ENCODE results near the gene WDR91.
"Not testable (repeated sequence)": the region's sequence is repeated elsewhere in the genome, so short reads cannot be mapped to it uniquely, and the experiment has no call there.

The WDR91 gene

GRCh38 chr7:135180122-135180521 lies 31.2 kb downstream of the WDR91 start:
- DNase-seq (ENCODE audit: low spot score) (no peak), FAIRE-seq (no peak)

DNA sequence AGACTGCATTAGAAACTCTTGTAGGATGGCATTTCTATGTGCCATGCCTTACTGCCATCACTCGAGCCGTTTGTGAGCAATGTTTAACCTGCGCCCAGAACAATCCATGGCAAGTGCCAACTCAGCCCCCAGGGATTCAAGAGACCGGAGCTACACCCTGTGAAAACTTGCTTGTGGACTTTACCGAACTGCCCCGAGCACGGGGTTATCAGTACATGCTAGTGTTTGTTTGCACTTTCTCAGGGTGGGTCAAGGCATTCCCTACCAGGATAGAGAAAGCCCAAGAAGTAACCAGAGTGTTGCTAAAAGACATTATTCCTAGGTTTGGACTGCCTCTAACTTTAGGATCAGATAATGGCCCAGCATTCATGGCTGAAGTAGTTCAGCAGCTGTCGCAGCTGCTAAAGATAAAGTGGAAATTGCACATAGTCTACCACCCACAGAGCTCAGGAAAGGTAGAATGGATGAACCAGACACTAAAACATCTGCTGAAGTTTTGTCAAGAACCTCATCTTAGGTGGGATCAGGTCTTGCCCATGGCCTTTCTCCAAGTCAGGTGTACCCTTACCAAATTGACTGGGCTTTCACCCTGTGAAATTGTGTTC lies 31.9 kb downstream of the WDR91 start:
- FAIRE-seq (no peak), DNase-seq (ENCODE audit: low spot score) (no peak)

- no peak for FAIRE-seq
Measured at GRCh38 chr7:135178364-135178763, 33.0 kb downstream of the WDR91 start.

DNA sequence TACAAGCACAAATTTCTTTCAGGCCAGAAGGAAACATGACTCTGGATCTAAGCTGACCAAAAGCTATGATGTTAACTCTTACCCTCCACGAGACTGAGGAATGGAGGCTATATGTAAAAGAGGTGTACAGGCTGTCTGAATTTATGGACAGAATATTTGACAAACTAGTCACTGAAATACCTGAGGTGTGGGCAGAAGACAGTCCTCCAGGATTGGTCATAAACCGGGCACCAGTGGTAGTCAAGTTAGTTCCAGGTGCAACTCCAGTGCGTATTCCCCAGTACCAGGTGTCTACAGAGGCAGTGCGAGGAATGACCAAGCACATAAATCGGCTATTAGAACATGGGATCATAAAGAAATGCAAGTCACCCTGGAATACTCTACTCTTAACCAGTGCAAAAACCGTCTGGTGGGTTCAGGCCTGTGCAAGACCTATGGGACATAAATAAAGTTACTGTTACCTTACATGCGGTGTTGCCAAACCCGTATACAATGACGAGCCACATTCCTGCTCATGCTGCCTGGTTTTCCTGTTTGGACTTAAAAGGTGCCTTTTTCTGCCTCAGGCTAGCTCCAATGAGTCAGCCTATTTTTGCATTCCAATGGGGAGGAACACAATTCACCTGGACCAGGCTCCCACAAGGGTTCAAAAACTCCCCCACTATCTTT lies 34.2 kb downstream of the WDR91 start:
- DNase-seq (ENCODE audit: low spot score) (no peak), FAIRE-seq (no peak)

More at GRCh38 chr7:135178364-135178763, 33.0 kb downstream of the WDR91 start:
- DNase-seq (ENCODE audit: low spot score), result no peak

- FAIRE-seq (no peak), DNase-seq (ENCODE audit: low spot score) (no peak)
Measured at GRCh38 chr7:135175931-135176330, 35.4 kb downstream of the WDR91 start.

DNA sequence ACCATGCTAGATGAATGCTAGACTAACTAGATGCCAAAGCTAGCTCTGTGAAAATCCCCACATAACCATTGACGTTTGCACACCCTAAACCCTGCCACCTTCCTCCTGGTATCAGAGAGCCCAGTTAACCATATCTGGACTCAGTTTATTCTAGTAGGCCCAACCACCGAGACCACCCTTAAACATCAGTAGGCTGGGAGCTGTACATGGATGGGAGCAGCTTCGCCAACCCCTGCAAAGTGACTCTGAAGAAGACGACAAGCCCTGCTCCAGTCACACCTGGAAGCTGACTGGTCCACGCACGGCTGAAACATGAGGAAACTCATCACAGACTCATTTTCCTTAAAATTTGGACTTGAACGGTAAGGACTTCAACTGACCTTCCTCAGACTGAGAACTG lies 36.4 kb downstream of the WDR91 start:
- no peak for FAIRE-seq
- DNase-seq (ENCODE audit: low spot score), result no peak

- FAIRE-seq; DNase-seq (ENCODE audit: low spot score): not testable (repeated sequence)
Measured at GRCh38 chr7:135173916-135174315, 37.4 kb downstream of the WDR91 start.

- not testable (repeated sequence) for FAIRE-seq; DNase-seq (ENCODE audit: low spot score)
Measured at GRCh38 chr7:135171581-135172291, 39.6 kb downstream of the WDR91 start.

GRCh38 chr7:135170998-135171481 lies 40.3 kb downstream of the WDR91 start:
- DNase-seq (ENCODE audit: low spot score); FAIRE-seq: not testable (repeated sequence)

GRCh38 chr7:135170274-135170997 lies 40.9 kb downstream of the WDR91 start, which contains the start of gene CYREN:
CYREN (minus strand) TSS chr7:135170707; CDS start chr7:135168922, 1,785 bp downstream.
- DNase-seq (ENCODE audit: low spot score), result peak; percentile 94
- no peak for FAIRE-seq

- DNase-seq (ENCODE audit: low spot score) (no peak), FAIRE-seq (no peak)
Measured at GRCh38 chr7:135169964-135170273, 41.4 kb downstream of the WDR91 start.

DNA sequence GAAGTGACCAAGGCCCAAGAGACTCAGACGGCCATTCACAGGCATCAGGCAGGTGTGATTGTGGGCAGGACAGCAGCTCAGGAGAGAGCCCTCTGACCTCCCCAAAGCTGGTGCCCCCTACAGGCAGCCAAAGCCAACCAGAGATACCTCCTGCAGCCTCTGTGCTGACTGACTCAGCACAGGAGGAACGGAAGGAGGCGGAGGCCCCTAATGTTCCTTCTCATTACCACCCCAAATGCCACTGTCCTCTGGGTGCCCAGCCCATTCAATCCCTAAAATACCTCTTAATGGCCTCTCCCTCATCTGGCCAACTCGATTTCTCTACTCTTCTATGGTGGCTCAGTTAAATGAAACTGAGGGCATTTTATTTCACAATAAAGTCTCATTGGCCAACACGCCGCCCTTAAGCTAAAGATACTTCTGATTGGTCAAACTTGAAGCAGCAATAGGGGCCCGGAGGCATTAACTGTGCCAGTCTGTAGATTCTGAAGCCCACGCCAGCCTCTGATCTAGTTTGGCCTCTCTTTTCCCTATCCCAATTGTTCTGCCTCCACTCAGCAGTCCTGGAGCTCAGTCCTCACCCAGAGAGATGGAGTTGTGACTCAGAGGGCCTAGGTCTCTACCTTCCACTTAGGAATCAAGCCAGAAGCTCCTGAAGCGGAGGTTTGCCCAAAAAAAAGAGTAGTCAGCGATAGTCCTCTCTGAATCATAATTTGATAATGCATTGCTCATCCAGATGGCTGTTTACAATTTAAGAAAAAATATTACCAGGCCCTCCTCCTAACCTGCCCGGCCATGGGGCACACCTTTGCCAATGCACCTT lies 42.0 kb downstream of the WDR91 start:
- DNase-seq (ENCODE audit: low spot score) (peak; percentile 33), FAIRE-seq (no peak)

DNA sequence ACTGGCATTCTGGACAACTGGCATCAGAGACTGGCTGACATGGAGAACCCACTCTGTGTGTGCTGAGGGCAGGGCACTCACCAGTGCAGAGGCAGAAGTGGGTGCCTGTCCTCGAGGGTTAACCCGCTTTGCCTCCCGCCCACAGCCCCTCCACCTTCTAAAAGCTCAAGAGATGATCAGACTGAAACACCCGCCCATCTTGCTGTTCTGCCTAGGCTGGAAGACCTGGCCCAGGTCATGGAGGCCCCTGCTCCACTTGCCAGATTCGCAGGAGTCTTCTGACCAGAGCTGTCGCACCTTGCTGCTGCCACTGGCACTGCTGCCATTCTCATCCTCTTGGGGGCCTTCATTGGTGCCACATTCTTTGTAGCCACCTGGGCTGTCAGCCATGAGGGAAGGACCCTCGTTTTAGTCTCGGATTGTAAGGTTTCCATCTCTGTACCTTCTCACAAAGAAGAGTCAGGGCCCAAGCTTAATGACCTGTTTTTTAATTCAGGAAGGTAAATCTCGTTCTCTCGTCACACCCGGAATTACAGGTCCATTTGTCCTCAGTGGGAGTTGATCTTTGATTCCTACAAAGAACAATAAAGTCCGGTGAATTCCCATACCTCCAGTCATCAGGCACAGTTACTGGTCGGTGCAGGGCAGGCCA lies 42.7 kb downstream of the WDR91 start:
- DNase-seq (ENCODE audit: low spot score), result no peak
- no peak for FAIRE-seq

- DNase-seq (ENCODE audit: low spot score) (no peak), FAIRE-seq (no peak)
Measured at GRCh38 chr7:135168001-135168400, 43.3 kb downstream of the WDR91 start.

GRCh38 chr7:135167365-135167917 lies 43.9 kb downstream of the WDR91 start:
- DNase-seq (ENCODE audit: low spot score) (no peak), FAIRE-seq (no peak)

GRCh38 chr7:135166338-135166990 lies 44.9 kb downstream of the WDR91 start:
- DNase-seq (ENCODE audit: low spot score), result no peak
- no peak for FAIRE-seq

DNA sequence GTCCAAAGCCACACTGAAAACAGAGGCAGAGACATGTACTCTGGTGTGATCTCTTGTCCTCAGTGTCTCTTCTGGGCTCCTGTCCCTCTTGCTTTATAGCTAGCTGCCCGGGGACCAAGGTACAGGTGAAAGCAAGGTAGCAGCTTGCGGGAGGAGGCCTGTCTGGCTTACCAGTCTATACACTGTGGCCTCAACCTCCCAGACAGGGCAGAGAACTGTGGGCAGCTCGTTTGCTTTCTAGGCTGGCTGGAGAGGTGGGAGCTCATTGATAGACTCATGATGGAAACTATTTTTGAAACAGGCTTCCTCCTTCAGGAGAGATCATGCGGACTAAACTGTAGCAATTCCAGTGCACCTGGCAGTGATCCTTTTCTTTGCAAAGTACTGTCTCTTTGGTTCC lies 45.5 kb downstream of the WDR91 start:
- no peak for FAIRE-seq
- DNase-seq (ENCODE audit: low spot score), result no peak

DNA sequence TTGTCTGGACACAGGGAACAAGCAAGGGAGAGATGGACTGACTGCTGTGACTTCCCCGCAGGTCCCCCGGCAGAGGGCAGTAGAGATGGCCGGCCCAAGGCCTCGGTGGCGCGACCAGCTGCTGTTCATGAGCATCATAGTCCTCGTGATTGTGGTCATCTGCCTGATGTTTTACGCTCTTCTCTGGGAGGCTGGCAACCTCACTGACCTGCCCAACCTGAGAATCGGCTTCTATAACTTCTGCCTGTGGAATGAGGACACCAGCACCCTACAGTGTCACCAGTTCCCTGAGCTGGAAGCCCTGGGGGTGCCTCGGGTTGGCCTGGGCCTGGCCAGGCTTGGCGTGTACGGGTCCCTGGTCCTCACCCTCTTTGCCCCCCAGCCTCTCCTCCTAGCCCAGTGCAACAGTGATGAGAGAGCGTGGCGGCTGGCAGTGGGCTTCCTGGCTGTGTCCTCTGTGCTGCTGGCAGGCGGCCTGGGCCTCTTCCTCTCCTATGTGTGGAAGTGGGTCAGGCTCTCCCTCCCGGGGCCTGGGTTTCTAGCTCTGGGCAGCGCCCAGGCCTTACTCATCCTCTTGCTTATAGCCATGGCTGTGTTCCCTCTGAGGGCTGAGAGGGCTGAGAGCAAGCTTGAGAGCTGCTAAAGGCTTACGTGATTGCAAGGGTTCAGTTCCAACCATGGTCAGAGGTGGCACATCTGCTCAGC lies 46.8 kb downstream of the WDR91 start:
- FAIRE-seq (no peak), DNase-seq (ENCODE audit: low spot score) (no peak)
